Mesenchymal stem cell (in vitro differentiated cells and primary cell): ENCODE results near the gene SLCO2A1.

ENCODE experiments used
- DNase-seq: peaks from one replicate; pipeline ENCODE4 v3.0.0-alpha.2; 2013
- H2AFZ ChIP-seq: one replicate; pipeline ENCODE4 v1.6.1; 2013; ENCODE audit warnings: low read depth, mild to moderate bottlenecking, control low read depth, inconsistent platforms, low read length, moderate library complexity
- H2AK5ac ChIP-seq: 2 replicates; pipeline ENCODE4 v1.6.1; 2013; ENCODE audit warnings: low read length, moderate library complexity, mild to moderate bottlenecking, inconsistent platforms; ENCODE audit not compliant: severe bottlenecking
- H2BK120ac ChIP-seq: one replicate; pipeline ENCODE4 v1.6.1; 2013; ENCODE audit warnings: low read depth, mild to moderate bottlenecking, inconsistent platforms, low read length, moderate library complexity
- H2BK12ac ChIP-seq, 2 experiments: one replicate each; pipeline ENCODE4 v1.6.1; 2013; ENCODE audit warnings: inconsistent platforms in 2 of 2, low read length in 2 of 2, mild to moderate bottlenecking in 2 of 2, moderate library complexity in 2 of 2, control low read depth in 1 of 2
- H2BK15ac ChIP-seq: one replicate; pipeline ENCODE4 v1.6.1; 2013; ENCODE audit warnings: mild to moderate bottlenecking, low read depth, inconsistent platforms; ENCODE audit not compliant: poor library complexity, severe bottlenecking
- H2BK5ac ChIP-seq: 2 replicates; pipeline ENCODE4 v1.6.1; 2013; ENCODE audit warnings: low read depth, mild to moderate bottlenecking, low read length, control low read depth, inconsistent platforms; ENCODE audit not compliant: poor library complexity, severe bottlenecking
- H3K14ac ChIP-seq, 2 experiments: one replicate each; pipeline ENCODE4 v1.6.1; 2013; ENCODE audit warnings: inconsistent platforms in 2 of 2, low read length in 2 of 2, control low read depth in 1 of 2, mild to moderate bottlenecking in 1 of 2, moderate library complexity in 1 of 2
- H3K18ac ChIP-seq, 2 experiments: one replicate each; pipeline ENCODE4 v1.6.1; 2013; ENCODE audit warnings: inconsistent platforms in 2 of 2, low read length in 2 of 2, control low read depth in 1 of 2, low read depth in 1 of 2, mild to moderate bottlenecking in 1 of 2
- H3K23ac ChIP-seq, 2 experiments: one replicate each; pipeline ENCODE4 v1.6.1; 2013; ENCODE audit warnings: inconsistent platforms in 2 of 2, low read length in 2 of 2, mild to moderate bottlenecking in 2 of 2, moderate library complexity in 2 of 2, control low read depth in 1 of 2
- H3K27ac ChIP-seq: 2 replicates; pipeline ENCODE4 v1.5.1; 2013; ENCODE audit warnings: mild to moderate bottlenecking, moderate library complexity, low read length, control low read depth, inconsistent platforms; ENCODE audit not compliant: poor library complexity, severe bottlenecking
- H3K27me3 ChIP-seq, 2 experiments: 2 replicates each; pipeline versions ENCODE4 v1.6.1 to v1.7.0; 2013; ENCODE audit warnings: low read length in 2 of 2, mild to moderate bottlenecking in 2 of 2, moderate library complexity in 2 of 2, control low read depth in 1 of 2, inconsistent platforms in 1 of 2; ENCODE audit not compliant: control insufficient read depth in 1 of 2, insufficient read depth in 1 of 2
- H3K36me3 ChIP-seq, 2 experiments: 2 replicates each; pipeline versions ENCODE4 v1.6.1 to v1.7.0; 2013; ENCODE audit warnings: low read length in 2 of 2, control low read depth in 1 of 2, inconsistent platforms in 1 of 2, low read depth in 1 of 2, mild to moderate bottlenecking in 1 of 2; ENCODE audit not compliant: insufficient read depth in 2 of 2, control insufficient read depth in 1 of 2
- H3K4ac ChIP-seq, 2 experiments: one replicate each; pipeline ENCODE4 v1.6.1; 2013; ENCODE audit warnings: inconsistent platforms in 2 of 2, low read length in 2 of 2, mild to moderate bottlenecking in 2 of 2, moderate library complexity in 2 of 2, control low read depth in 1 of 2, low read depth in 1 of 2
- H3K4me1 ChIP-seq: 2 replicates; pipeline ENCODE4 v1.6.1; 2013; ENCODE audit warnings: low read depth, low read length, control low read depth; ENCODE audit not compliant: control insufficient read depth, insufficient read depth
- H3K4me2 ChIP-seq: 2 replicates; pipeline ENCODE4 v1.6.1; 2013; ENCODE audit warnings: low read length, mild to moderate bottlenecking, inconsistent platforms; ENCODE audit not compliant: poor library complexity, severe bottlenecking
- H3K4me3 ChIP-seq, 2 experiments: 2 replicates each; pipeline versions ENCODE4 v1.5.1 to v1.7.0; 2013; ENCODE audit warnings: low read length in 2 of 2, mild to moderate bottlenecking in 2 of 2, control low read depth in 1 of 2, low read depth in 1 of 2; ENCODE audit not compliant: insufficient read depth in 1 of 2
- H3K79me1 ChIP-seq: replicated peaks from 2 replicates; pipeline ENCODE4 v1.6.1; 2013; ENCODE audit warnings: mild to moderate bottlenecking, control low read depth, low read length, inconsistent platforms; ENCODE audit not compliant: poor library complexity, severe bottlenecking
- H3K9ac ChIP-seq: 2 replicates; pipeline ENCODE4 v1.7.0; 2013; ENCODE audit warnings: mild to moderate bottlenecking, low read length, moderate library complexity
- H3K9me3 ChIP-seq: 2 replicates; pipeline ENCODE4 v1.7.0; 2013; ENCODE audit warnings: mild to moderate bottlenecking, low read length; ENCODE audit not compliant: control insufficient read depth
- H4K8ac ChIP-seq: one replicate; pipeline ENCODE4 v1.6.1; 2013; ENCODE audit warnings: inconsistent platforms, mild to moderate bottlenecking, low read length, moderate library complexity
- H4K91ac ChIP-seq: one replicate; pipeline ENCODE4 v1.6.1; 2013; ENCODE audit warnings: mild to moderate bottlenecking, low read length, inconsistent platforms
- WGBS: methylation state at CpG from one replicate; pipeline ENCODE4 v1.1.7; 2013; ENCODE audit warnings: mixed read lengths; 5-methylcytosine and 5-hydroxymethylcytosine counted together

Gene SLCO2A1

DNA sequence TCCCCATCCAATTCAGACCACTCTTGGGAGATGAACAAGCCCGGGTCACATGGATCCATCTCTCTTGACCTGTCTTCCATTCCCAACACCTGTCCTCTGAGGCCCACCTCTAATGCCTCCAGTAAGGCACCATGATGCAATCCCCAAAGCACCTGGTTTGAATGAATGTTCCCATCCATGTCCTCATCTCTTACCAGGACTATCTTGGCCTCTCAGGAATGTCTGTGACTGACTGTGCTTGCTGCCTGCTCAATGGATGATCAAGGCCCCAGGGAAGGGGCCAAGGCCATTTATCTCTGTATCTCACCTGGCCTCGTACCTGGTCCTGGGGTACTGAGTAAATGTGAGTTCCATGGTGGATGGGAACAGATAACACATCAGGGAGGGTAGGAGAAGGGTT lies 49.7 kb downstream of the SLCO2A1 start:
- no peak overlapping the region for H2AFZ ChIP-seq
- no peak overlapping the region for H3K14ac ChIP-seq
- no peak overlapping the region for H3K27ac ChIP-seq
- no peak overlapping the region for H2BK15ac ChIP-seq
- H3K4me2 ChIP-seq = no peak overlapping the region
- H2BK12ac ChIP-seq = no peak overlapping the region
- no peak overlapping the region for H4K91ac ChIP-seq
- no peaks in the 10 kb centered on the region for H3K79me1 ChIP-seq
- H3K27me3 ChIP-seq = peaks cover 0 to 17% of the 10 kb centered on the region in 2 experiments
- H3K9ac ChIP-seq = no peak overlapping the region
- no peak overlapping the region for H3K4me3 ChIP-seq
- H2BK120ac ChIP-seq = no peak overlapping the region
- H3K4me1 ChIP-seq = no peaks in the 10 kb centered on the region
- H3K23ac ChIP-seq = no peak overlapping the region
- H3K4ac ChIP-seq = no peak overlapping the region
- H3K9me3 ChIP-seq = no peaks in the 10 kb centered on the region
- no peak overlapping the region for H2AK5ac ChIP-seq
- DNase-seq = no peak
- H3K18ac ChIP-seq = no peak overlapping the region
- 59% methylated on average over 2 of the region's 2 CpGs for whole genome bisulfite sequencing
- H2BK5ac ChIP-seq = no peak overlapping the region
- H4K8ac ChIP-seq = no peak overlapping the region
- H3K36me3 ChIP-seq = no peaks in the 10 kb centered on the region

DNA sequence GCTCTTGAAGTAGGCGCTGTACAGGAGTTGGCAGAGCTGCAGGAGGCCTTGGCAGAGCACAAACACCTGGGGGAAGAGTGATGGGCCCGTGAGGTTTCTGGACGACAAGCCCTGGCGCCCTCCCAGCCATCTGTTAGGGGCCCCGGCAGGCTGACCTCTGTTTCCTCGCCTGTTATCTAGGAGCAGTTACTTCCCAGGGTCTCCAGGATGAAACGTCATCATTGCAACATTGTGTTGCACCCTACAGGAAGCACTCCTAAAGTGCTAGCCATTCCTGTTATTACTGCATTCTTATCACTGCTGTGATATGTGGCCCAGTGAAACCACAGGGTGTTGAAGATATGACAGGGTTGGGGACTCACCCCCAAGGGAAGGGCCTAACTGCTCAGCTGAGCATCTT lies 50.2 kb downstream of the SLCO2A1 start:
- H3K4ac ChIP-seq = no peak overlapping the region
- no peak overlapping the region for H2BK5ac ChIP-seq
- no peaks in the 10 kb centered on the region for H3K79me1 ChIP-seq
- no peak overlapping the region for H2AFZ ChIP-seq
- H2AK5ac ChIP-seq = no peak overlapping the region
- H4K8ac ChIP-seq = no peak overlapping the region
- peaks cover 0 to 18% of the 10 kb centered on the region in 2 experiments for H3K27me3 ChIP-seq
- H3K9me3 ChIP-seq = no peaks in the 10 kb centered on the region
- H2BK120ac ChIP-seq = no peak overlapping the region
- H3K4me1 ChIP-seq = no peaks in the 10 kb centered on the region
- no peak overlapping the region for H3K14ac ChIP-seq
- H3K36me3 ChIP-seq = no peaks in the 10 kb centered on the region
- H3K4me3 ChIP-seq = no peak overlapping the region
- H3K9ac ChIP-seq = no peak overlapping the region
- H3K23ac ChIP-seq = no peak overlapping the region
- no peak overlapping the region for H3K4me2 ChIP-seq
- no peak for DNase-seq
- no peak overlapping the region for H3K27ac ChIP-seq
- H2BK12ac ChIP-seq = no peak overlapping the region
- H3K18ac ChIP-seq = no peak overlapping the region
- H4K91ac ChIP-seq = no peak overlapping the region
- 58% methylated on average over 7 of the region's 7 CpGs for WGBS
- H2BK15ac ChIP-seq = no peak overlapping the region

DNA sequence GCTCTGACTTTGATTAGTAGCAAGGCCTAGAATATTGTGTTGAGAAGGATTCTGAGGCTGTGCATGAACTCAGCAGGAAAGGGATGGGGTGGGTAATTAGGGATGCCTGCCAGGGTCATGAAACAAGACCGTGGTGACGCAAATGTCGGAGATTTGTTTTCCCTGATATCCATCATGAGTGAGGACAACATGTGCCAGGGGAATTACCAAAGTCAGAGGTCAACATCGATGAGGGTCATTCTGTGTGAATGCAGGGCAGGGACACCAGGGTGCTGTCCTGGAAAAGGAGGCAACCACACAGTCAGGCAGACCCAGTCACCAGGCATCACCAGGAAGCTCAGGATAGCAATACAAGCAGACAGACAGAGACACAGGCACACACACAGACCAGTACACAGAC lies 52.2 kb downstream of the SLCO2A1 start:
- no peak overlapping the region for H2BK120ac ChIP-seq
- no peak overlapping the region for H3K27ac ChIP-seq
- H3K4ac ChIP-seq = no peak overlapping the region
- no peak overlapping the region for H2BK15ac ChIP-seq
- no peaks in the 10 kb centered on the region for H3K36me3 ChIP-seq
- no peaks in the 10 kb centered on the region for H3K79me1 ChIP-seq
- H2AK5ac ChIP-seq = no peak overlapping the region
- peaks cover 0 to 18% of the 10 kb centered on the region in 2 experiments for H3K27me3 ChIP-seq
- H3K9ac ChIP-seq = no peak overlapping the region
- peak overlapping the region in 1 of 2 experiments; percentile 13 for H3K14ac ChIP-seq
- no peak overlapping the region for H3K4me2 ChIP-seq
- no peak overlapping the region for H2BK5ac ChIP-seq
- no peak overlapping the region for H2BK12ac ChIP-seq
- H3K23ac ChIP-seq = no peak overlapping the region
- no peak overlapping the region for H4K8ac ChIP-seq
- H3K9me3 ChIP-seq = no peaks in the 10 kb centered on the region
- no peak overlapping the region for H3K18ac ChIP-seq
- H3K4me1 ChIP-seq = no peaks in the 10 kb centered on the region
- WGBS = 85% methylated on average over 4 of the region's 4 CpGs
- no peak for DNase-seq
- no peak overlapping the region for H2AFZ ChIP-seq
- H4K91ac ChIP-seq = no peak overlapping the region
- H3K4me3 ChIP-seq = no peak overlapping the region

- H4K8ac ChIP-seq = no peak overlapping the region
- no peaks in the 10 kb centered on the region for H3K36me3 ChIP-seq
- H2AFZ ChIP-seq = no peak overlapping the region
- no peak overlapping the region for H3K9ac ChIP-seq
- no peak overlapping the region for H3K4ac ChIP-seq
- no peak overlapping the region for H4K91ac ChIP-seq
- H3K23ac ChIP-seq = no peak overlapping the region
- no peak overlapping the region for H2BK12ac ChIP-seq
- 74% methylated on average over 8 of the region's 8 CpGs for WGBS
- H3K9me3 ChIP-seq = no peaks in the 10 kb centered on the region
- H3K4me1 ChIP-seq = no peaks in the 10 kb centered on the region
- DNase-seq = no peak
- no peak overlapping the region for H2BK120ac ChIP-seq
- no peak overlapping the region for H2BK15ac ChIP-seq
- H3K27ac ChIP-seq = no peak overlapping the region
- no peak overlapping the region for H3K14ac ChIP-seq
- H3K4me2 ChIP-seq = no peak overlapping the region
- H3K79me1 ChIP-seq = no peaks in the 10 kb centered on the region
- H3K18ac ChIP-seq = no peak overlapping the region
- H3K4me3 ChIP-seq = no peak overlapping the region
- H3K27me3 ChIP-seq = peaks cover 0 to 5% of the 10 kb centered on the region in 2 experiments
- no peak overlapping the region for H2BK5ac ChIP-seq
- no peak overlapping the region for H2AK5ac ChIP-seq
Observed at GRCh38 chr3:133973249-133973980, 56.3 kb downstream of the SLCO2A1 start.
